Measurements from ENCODE around the gene GSDMA. TPM values are rescaled to one million over a fixed set of nuclear protein-coding genes. Genes with fewer than 3 reads are reported as not detected.

GSDMA gene
- total RNA-seq, 1 donor from 2014 or later: not detected

- Mint-ChIP-seq H3K4me3 (ENCODE audit: unreplicated experiment) (no peak overlapping the region), H3K36me3 (ENCODE audit: low read depth, unreplicated experiment) (peaks cover 3% of the 10 kb centered on the region)
Measured at GRCh38 chr17:39951924-39952679, 10.7 kb upstream of the GSDMA start.

GRCh38 chr17:39952680-39953470 is 9.9 kb upstream of the GSDMA start:
- TF ChIP-seq CTCF (IDR thresholded peaks at IDR 0.05; ENCODE audit: unreplicated experiment): no peak
- peaks cover 12% of the 10 kb centered on the region for H3K4me1 Mint-ChIP-seq (ENCODE audit: unreplicated experiment)
- no peak overlapping the region for H3K4me3 Mint-ChIP-seq (ENCODE audit: unreplicated experiment)
- peaks cover 3% of the 10 kb centered on the region for H3K36me3 Mint-ChIP-seq (ENCODE audit: low read depth, unreplicated experiment)
- peaks cover 19% of the 10 kb centered on the region for H3K27me3 Mint-ChIP-seq (ENCODE audit: unreplicated experiment)
- H3K9me3 Mint-ChIP-seq (ENCODE audit: unreplicated experiment): no peaks in the 10 kb centered on the region
- peak; percentile 98 for DNase-seq (ENCODE audit: low spot score)
- H3K27ac Mint-ChIP-seq (ENCODE audit: unreplicated experiment): no peak overlapping the region

More at GRCh38 chr17:39951924-39952679, 10.7 kb upstream of the GSDMA start:
- no peaks in the 10 kb centered on the region for H3K9me3 Mint-ChIP-seq (ENCODE audit: unreplicated experiment)
- peaks cover 21% of the 10 kb centered on the region for H3K27me3 Mint-ChIP-seq (ENCODE audit: unreplicated experiment)
- no peak for DNase-seq (ENCODE audit: low spot score)
- TF ChIP-seq CTCF (IDR thresholded peaks at IDR 0.05; ENCODE audit: unreplicated experiment): no peak
- H3K4me1 Mint-ChIP-seq (ENCODE audit: unreplicated experiment): peaks cover 14% of the 10 kb centered on the region
- H3K27ac Mint-ChIP-seq (ENCODE audit: unreplicated experiment): no peak overlapping the region

GRCh38 chr17:39953471-39953888 is 9.3 kb upstream of the GSDMA start:
- Mint-ChIP-seq H3K9me3 (ENCODE audit: unreplicated experiment) (no peaks in the 10 kb centered on the region), H3K27ac (ENCODE audit: unreplicated experiment) (no peak overlapping the region), H3K4me1 (ENCODE audit: unreplicated experiment) (peaks cover 11% of the 10 kb centered on the region), H3K27me3 (ENCODE audit: unreplicated experiment) (peaks cover 19% of the 10 kb centered on the region), H3K4me3 (ENCODE audit: unreplicated experiment) (no peak overlapping the region), H3K36me3 (ENCODE audit: low read depth, unreplicated experiment) (peaks cover 3% of the 10 kb centered on the region)
- TF ChIP-seq CTCF (IDR thresholded peaks at IDR 0.05; ENCODE audit: unreplicated experiment): no peak
- no peak for DNase-seq (ENCODE audit: low spot score)

GRCh38 chr17:39954876-39955275 is 7.9 kb upstream of the GSDMA start:
- H3K36me3 Mint-ChIP-seq (ENCODE audit: low read depth, unreplicated experiment): peaks cover under 1% of the 10 kb centered on the region
- no peak for TF ChIP-seq CTCF (IDR thresholded peaks at IDR 0.05; ENCODE audit: unreplicated experiment)
- H3K4me1 Mint-ChIP-seq (ENCODE audit: unreplicated experiment): peaks cover 6% of the 10 kb centered on the region
- peaks cover 22% of the 10 kb centered on the region for H3K27me3 Mint-ChIP-seq (ENCODE audit: unreplicated experiment)
- H3K9me3 Mint-ChIP-seq (ENCODE audit: unreplicated experiment): no peaks in the 10 kb centered on the region
- DNase-seq (ENCODE audit: low spot score): no peak
- no peak overlapping the region for H3K4me3 Mint-ChIP-seq (ENCODE audit: unreplicated experiment)
- no peak overlapping the region for H3K27ac Mint-ChIP-seq (ENCODE audit: unreplicated experiment)
